NCI-H2029 (cell line): ENCODE measurements around the gene WWTR1.

Source experiments
- DNase-seq: peaks from one replicate; lab custom pipeline; 2025; lab: John Stamatoyannopoulos, UW

The WWTR1 gene

DNA sequence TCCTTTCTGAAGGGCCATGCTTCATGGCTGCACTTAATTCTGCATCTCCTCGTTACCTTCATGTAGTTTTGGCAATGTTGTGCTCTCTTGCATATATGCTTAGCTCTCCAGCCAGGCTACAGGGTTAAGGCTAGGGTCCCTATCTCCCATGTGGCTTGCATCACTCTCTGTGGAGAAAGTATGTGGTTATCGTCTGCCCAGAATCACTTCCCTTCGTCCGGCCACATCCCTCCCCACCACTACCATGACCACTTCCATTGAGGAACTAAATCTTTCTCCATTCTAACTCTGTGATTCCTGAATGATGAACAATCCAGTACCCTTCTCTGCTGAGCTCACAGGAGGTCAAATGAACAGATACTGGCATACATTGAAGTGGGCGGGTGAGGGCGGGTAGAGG is 34.0 kb downstream of the WWTR1 start:
- no peak for DNase-seq

DNA sequence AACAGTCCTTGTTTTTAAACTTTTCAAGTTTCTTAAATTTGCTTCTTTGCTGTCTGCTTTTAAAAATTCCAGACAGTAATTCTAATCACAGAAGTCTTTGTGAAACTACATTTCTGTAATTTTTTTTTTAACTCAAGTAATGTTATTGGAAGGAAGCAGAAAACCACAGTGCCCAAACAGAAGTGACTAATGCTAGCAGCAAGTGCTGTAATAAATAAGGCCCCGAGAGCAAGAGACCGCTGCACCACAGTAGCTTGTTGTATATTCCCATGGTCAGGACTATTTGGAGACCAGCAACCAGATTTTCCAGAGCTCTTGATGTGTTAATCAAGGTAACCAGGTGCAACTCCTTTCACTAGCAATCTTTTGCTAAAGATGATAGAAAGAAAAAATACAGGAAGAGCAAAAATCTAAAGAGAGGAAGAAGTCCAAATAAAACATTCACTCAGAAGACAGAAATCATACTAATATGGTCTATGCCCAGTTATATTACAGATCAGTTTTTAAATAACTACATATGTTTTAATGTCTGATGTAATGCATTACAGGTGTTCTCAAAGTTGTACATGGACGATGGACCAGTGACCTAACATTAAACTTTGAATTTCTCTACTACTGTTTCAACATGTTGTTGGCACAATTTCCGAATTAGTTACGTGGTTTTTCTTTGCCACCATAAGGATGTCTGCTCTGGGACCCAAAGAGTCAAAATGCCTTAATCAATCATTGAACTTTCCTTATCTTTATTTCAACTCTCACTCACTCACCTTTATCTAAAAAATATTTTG is 36.4 kb downstream of the WWTR1 start:
- DNase-seq: no peak

DNA sequence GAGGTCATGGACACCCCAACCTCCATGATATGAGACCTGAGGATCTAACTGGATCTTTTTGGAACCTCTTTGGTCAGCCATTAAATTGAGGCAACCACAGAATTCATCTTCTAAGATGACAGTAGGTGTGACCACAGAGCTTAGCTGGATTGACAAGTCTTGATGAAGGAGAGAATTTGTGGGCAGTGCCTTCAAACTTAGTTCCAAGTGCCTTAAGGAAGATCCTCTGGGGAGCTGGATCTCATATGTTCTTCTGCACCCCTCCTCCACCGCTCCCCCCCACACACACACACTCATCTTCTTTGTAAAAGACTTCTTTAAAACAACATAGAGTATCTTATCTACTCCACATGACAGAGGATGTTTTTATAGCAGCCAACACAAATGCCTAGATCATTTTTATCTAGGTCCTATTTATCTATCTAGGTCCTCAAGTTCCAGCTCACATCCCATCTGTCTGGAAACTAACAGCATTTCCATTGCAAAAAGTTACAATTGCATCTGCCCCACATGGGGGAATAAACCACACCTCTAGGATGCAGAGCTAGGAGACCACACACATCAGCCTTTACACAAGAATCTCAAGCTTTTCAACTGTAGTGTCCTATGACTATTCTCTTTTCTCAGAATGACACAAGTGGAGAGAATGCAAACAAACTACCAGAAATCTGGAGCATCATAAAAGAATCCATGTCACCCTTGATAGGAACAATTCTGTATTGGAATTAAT is 37.4 kb downstream of the WWTR1 start:
- DNase-seq: no peak

DNA sequence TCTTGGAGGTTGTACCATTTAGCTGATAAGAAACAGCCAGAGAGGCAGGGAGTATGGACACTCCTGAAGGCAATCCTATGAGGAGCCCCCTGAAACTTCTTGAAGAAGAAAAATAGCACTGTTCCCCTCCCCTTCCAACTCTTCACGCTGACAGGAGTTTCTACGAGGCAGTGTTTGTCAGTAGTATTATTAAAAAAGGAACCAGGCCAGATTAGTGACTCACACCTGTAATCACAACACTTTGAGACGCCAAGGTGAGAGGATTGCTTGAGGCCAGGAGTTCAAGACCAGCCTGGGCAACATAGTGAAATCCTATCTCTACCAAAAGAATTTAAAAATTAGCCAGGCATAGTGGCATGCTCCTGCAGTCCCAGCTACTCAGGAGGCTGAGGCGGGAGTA is 38.7 kb downstream of the WWTR1 start:
- no peak for DNase-seq

DNA sequence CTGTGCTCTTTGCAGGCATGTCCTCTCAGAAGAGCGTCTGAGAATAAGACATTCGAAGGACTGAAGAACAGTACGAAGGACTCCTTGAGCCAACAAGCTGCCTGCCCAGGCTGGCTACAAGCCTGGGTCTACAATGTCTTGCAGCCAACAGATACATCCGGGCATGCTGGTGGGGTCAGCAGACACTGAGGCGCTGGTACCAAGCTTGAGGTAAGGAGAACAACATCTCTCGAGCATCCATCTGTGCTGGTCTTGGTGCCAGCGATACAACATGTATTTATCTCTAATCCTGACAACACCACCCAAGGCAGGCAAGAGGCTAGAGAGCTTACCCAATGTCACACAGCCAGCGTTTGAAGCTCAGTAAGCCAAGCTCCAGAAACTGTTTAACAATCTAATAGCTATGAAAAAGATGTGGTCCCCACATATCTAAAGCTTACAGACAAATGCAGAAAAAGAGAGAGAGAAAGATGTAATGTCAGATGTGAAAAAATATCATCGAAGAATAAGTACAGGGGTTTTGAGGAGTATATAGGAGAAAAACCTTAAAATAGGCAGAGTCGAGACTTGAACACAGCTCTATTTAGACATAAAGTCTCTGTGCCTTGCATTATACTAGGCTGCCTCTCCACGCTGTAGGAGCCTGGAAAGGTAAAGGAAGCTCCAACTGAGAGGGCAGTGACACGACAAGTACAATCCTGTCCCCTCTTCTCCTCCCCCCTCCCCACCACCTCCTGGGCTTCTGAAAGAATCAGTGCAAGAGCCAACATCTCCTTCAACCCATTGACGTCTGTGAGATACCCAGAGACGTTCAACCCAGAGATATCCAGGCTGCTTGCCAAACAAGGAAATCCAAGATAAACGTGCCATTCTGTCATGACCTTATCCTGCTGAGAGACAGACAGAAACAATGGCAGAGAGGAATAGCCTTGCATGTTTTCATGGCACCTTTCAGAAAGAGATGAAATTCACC is 39.4 kb downstream of the WWTR1 start:
- DNase-seq: no peak

DNA sequence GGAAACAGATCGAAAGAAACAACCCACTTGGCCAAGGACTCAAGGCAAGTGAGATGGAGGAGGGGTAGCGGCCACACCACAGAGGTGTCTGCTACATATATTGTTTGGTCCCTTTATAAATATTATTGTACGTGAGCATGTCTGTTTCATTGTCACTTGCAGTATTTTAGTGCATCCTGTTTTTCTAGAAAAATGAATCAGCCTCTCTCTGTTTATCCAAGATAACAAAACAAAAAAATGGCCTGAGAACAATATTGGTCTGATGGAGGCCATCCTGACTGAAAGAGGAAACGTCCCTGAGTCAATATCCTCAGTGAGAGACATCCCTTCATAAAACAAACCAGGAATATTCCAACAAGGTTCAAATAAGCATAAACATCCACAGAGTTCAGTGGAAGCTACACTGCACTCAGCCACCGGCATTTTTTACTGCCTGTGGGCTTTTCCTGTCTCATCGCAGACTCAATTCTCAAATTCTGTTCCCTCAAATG is 42.0 kb downstream of the WWTR1 start:
- DNase-seq: no peak

DNA sequence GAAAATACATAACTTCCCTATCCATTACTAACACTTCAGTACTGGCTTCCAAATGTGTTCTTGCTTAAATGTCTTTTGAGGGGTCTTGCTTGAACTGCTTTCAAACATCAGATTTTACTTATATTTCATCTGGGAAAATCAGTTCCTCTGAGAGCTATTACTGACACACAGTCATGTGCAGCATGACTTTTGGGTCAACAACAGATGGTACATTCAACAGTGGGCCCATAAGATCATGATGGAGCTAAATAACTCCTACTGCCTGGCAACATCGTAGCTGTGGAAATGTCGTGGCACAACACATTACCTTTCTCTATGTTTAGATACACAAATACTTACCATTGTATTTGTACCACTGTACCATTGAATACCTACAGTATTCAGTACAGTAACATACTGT is 43.8 kb downstream of the WWTR1 start:
- DNase-seq: no peak

DNA sequence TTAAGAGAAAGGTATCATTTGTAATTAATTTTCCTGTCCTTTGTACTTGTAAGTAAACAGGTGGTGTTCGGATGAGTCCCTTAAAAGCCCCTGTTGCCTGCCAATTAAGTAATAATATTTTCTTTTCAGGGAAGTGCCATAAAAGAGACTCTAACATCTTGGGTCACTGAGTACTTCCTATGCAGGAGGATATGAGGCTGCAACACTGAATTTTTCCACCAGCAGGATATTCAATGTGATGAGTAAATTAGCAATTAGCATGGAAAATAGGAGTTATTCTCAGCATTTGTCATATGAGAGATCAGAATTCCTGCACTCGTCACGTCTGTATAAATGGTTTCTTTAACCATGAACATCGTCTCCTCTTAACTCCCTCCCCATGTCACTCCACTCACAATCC is 45.4 kb downstream of the WWTR1 start:
- no peak for DNase-seq

DNA sequence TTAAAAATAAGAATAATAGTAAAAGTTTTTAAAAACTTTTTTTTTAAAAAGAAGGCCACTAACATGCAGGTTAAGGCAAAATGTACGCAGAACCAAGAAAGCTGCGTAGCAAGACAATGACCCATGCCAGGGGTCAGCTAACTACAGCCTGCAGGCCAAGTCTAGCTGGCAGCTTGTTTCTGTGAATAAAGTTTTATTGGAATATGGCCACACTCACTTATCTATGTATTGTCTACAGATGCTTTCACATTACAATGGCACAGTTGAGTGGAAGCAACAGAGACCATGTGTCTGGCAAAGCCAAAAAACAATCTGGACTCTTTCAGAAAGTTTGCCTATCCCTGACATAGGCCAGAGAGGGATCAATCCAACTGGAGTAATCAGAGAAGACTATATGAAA is 46.7 kb downstream of the WWTR1 start:
- no peak for DNase-seq

DNA sequence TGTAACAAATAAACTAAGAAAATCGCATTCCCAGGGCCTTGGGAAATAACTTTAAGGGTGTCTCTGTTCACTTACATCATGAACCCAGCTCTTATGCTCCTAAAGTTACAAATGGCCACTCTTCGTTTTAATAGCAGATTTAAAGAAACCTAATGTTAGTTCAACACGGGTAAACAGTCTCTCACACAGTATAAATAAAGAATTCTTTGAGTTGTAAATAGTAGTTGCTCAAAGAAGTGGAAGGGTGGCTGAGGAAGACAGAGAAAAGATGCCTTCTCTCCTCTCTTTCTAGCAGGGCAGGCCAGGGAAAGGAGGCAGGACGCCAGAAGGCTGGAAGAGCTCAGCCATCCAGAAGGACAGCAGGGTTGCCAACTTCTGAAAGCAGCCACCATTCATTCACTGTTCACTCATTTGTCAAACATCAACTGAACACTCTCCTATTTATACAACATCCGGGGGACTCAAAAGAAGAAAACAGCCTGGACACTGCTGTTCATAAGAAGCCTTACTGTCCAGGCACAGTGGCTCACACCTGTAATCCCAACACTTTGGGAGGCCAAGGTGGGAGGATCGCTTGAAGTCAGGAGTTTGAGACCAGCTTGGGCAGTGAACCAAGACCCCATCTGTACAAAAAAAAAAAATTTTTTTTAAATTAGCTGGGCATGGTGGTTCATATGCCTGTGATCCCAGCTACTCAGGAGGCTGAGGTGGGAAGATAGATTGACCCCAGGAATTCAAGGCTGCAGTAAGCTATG is 47.3 kb downstream of the WWTR1 start:
- no peak for DNase-seq

DNA sequence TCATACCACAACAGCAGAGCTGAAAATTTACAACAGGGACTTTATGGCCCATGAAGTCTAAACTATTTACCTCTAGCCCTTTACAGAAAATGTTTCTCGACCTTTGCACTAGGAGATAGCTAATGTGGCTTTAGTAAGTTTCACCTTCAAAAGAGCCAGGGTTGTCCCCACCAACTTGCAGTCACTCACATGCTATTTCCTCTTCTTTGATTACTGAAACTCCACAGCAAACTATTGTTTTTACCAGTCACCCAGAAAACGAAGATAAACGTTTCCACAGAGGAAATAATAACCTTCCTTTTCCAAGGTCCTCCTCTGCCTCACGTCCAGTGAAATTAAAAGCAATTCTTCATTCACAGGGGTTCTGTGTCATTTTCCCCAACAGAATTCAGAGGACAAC is 48.2 kb downstream of the WWTR1 start:
- no peak for DNase-seq

DNA sequence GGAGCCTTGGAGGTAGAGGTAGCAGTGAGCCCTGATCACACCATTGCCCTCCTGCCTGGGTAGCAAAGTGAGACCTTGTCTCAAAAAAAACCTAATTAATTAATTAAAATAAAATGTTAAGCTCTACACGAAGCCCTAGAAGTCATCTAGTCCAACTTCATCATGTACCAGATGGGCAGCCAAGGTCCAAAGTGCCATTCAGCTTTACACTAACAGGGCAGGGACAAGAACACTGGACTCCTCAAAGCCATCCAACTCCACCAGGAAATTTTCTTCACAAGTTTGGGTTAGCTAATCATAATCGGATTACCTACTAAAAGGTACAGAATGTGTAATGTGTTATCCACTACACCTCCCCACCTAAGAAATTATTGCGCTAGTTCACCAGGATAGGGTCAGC is 48.8 kb downstream of the WWTR1 start:
- DNase-seq: no peak

DNA sequence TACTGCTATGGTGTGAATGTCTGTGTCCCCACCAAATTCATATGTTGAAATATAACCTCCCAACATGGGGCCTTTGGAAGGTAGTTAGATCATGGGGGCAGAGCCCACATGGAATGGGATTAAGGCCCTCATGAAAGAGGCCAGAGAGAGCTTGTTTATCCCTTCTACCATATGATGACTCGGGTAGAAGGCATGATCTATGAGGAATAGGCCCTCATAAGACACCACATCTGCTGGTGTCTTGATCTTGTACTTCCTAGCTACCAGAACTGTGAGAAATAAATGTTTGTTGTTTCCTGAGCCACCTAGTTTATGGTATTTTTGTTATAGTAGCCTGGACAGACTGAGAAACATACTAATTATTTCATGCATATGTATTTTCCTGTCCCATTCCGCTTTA is 51.9 kb downstream of the WWTR1 start:
- DNase-seq: no peak

DNA sequence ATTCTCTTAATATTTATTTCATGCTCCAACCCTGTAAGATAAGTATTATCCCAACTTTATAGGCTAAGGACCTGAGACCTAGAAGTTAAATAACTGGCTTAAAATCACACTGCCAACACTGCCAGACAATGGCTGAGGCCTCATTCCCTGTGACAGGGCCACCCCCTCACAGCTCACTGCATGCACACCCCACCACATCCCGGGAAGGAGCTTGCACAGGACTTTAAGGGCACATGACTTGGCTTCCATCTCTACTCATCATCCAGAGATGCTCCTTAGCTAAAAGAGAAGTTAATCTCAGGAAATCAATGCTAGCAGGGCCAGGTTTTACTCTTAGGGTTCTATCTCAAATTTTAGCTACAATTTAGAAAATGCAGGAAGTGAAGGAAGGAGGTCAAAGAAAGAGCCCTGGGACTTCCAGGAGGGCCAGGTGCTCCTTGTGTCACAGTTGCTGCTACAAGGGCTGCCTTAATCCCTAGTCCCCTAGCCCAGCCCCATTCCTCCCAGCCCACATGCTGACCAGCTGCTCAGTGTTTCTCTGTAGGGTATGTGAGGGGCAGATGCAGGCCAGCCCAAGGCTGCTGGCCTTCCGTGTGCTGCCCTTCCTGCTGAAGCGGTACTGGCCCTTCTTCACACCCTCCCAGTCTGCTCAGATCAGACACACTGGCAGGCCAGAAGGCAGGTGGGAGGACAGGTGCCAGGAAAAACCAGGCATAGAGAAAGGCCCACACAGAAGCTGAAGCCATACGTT is 53.5 kb downstream of the WWTR1 start:
- DNase-seq: no peak

DNA sequence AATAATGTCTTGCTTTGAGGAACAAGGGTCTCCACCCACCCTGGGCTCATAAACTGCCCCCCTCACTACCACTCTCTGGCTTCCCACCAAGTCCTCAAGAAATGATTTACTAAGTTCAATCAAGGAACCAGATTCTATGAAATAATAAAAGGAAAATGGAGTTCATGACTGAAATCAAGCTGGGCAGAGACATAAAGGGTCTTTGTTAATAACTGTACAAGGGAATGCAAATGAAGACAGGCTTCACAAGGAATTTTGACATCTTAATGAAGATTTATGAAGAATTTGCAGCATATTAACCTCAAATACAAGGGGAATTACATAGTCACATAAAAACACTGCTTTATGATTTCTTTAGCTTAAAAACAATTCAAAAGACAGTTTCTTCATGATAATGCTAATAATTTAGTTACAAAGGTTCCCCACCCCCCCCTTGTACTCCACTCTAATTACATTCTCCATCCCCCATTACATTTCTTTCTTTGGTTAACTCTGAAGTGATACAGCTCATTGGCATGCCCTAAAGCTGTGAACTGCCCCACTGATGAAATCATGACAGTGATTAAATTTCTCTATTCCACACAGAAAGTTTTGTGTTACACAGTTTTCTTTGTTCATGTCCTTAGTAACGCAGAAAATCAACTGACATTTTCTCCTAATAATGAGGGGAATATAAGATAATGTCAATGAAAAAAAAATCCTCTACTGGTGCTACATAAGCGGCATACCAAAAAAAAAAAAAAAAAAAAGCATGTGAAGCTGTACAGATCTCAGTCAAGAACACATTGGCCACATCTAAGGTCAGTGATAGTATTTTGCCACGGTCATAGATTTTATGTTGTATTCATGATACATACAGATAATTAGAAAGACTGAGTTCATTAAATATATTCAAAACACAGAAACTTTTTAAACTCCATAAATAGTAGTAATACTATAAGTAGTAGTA is 54.4 kb downstream of the WWTR1 start:
- no peak for DNase-seq

DNA sequence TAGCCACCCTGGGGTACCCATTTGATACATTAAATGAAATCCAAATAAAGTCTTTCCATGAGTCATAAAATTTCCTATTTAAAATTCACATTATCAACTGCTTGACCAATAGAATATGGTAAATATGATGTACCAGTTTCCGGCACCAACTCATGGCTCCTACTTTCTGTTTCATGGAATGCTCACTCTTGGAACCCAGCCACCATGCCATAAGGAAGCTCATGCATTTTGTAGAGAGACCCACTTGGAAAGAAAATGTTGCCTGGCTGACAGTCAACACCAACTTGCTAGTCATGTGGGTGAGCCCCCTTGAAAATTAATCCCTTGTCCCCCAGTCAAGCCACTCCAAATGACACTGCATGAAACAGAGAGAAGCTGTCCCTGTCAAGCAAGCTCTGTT is 57.2 kb downstream of the WWTR1 start:
- DNase-seq: no peak

DNA sequence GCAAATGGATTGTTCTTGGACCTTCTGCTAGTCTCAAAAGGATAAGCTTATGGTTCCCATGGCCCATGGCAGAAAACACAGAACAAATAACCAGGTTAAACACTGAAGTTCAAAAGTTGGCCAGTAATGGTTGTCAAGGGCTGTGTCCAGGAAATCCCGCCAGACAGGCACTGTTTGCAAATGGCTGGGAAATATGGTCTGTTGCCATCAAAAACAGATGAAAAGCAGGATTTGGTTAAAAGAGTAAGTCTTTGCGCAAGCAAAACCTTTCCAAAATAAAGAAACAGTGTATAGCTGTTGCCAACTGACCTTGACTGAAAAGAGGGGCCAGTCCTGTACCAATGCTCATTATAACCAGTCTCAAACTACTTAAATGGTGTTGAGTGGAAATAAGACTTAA is 58.6 kb downstream of the WWTR1 start:
- DNase-seq: no peak

DNA sequence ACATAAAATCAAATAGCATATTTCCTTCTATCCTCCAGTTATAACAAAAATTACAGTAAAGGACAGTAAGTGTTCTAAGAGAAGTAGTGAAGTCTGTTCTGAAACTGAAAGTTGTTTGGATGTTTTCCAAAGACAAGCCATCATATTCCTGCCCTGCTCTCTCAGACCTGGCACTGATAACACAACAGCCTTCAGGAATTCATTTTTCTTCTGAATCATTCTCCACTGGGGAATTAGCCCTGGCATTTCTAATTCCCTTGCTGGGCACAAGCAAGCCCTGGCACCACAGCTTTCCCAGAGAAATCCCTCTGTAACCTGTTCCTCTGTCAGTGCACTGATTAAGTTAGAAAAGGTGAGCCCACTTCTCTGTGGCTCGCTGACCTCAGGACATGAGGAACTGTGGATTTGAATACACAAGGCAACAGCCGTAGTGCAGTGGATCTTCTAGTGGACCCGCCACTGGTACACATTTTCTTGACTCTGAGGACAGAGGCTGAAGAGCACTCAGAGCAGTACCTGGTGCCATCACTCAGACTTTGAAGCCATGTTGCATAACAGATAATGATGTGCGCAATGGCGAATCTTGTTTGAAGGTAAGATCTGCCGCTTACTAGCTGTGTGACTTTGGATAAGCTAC is 61.6 kb downstream of the WWTR1 start:
- no peak for DNase-seq
